Colonic mucosa (tissue), 4 donors: ENCODE results near the gene MAGI2. TPM values are rescaled to one million over a fixed set of nuclear protein-coding genes. Genes with fewer than 3 reads are reported as not detected.

Experiments
- DNase-seq: peaks from one replicate; pipeline ENCODE4 v3.0.0-alpha.2; 2020
- H3K27ac ChIP-seq: fragments of 200-600 bp; one replicate; pipeline ENCODE4 v1.8.0; 2021
- H3K27me3 ChIP-seq: fragments of 200-600 bp; one replicate; pipeline ENCODE4 v1.8.0; 2021
- H3K36me3 ChIP-seq: fragments of 200-600 bp; one replicate; pipeline ENCODE4 v1.8.0; 2021
- H3K4me1 ChIP-seq: fragments of 200-600 bp; one replicate; pipeline ENCODE4 v1.8.0; 2021; ENCODE audit warnings: mild to moderate bottlenecking
- H3K4me3 ChIP-seq: fragments of 200-600 bp; one replicate; pipeline ENCODE4 v1.8.0; 2021
- H3K9ac ChIP-seq, 2 donors: one replicate each; pipeline ENCODE4 v1.7.0; 2013; ENCODE audit warnings: control low read depth in 2 of 2, low read depth in 2 of 2, low read length in 2 of 2
- H3K9me3 ChIP-seq: fragments of 200-600 bp; one replicate; pipeline ENCODE4 v1.8.0; 2021
- intact Hi-C: fragments of 100-400 bp; cut with DNase I; formaldehyde crosslinking; loops from one replicate; pipeline ENCODE4 v1.14.1; 2022
- total RNA-seq, 2 donors: library from RNA; stranded (reverse); fragmentation: NEBNext Ultra II Directional in 1 of 2; extraction: Animal tissue kit (Norgen Biotek cat#: 25700) in 1 of 2; gene quantifications; one replicate each; pipeline ENCODE4 v1.2.1, GENCODE V29; 2021
- TF ChIP-seq, protein P1 (sequence below): fragments of 200-600 bp; IDR thresholded peaks from one replicate; pipeline ENCODE4 v1.8.0; 2022; ENCODE audit warnings: antibody characterized with exemption, mild to moderate bottlenecking
- donor health status: healthy.
- donor health status: DM: no; HTN: no; CAD: no.
- donor health status: DM: no; HTN: no; CAD: no.

Gene MAGI2
- total RNA-seq, 2 donors from 2014 or later, result 1.1 to 2.4 TPM

DNA sequence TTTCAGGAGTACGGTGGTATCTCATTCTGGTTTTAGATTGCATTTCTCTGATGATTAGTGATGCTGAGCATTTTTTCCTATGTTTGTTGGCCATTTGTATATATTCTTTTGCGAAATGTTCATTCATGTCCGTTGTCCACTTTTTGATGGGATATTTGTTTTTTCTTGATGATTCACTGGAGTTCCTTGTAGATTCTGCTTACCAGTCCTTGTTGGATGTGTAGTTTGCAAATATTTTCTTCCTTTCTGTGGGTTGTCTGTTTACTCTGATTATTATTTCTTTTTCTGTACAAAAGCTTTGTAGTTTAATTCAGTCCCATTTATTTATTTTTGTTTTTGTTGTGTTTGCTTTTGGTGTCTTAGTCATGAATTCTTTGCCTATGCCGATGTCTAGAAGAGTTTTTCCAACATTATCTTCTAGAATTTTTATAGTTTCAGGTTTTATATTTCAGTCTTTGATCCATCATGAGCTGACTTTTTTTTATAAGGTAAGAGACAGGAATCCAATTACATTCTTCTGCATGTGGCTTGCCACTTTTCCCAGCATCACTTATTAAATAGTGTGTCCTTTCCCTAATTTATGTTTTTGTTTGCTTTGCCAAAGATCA lies 320.5 kb downstream of the MAGI2 start:
- no peak for DNase-seq
- TF ChIP-seq, protein P1, sequence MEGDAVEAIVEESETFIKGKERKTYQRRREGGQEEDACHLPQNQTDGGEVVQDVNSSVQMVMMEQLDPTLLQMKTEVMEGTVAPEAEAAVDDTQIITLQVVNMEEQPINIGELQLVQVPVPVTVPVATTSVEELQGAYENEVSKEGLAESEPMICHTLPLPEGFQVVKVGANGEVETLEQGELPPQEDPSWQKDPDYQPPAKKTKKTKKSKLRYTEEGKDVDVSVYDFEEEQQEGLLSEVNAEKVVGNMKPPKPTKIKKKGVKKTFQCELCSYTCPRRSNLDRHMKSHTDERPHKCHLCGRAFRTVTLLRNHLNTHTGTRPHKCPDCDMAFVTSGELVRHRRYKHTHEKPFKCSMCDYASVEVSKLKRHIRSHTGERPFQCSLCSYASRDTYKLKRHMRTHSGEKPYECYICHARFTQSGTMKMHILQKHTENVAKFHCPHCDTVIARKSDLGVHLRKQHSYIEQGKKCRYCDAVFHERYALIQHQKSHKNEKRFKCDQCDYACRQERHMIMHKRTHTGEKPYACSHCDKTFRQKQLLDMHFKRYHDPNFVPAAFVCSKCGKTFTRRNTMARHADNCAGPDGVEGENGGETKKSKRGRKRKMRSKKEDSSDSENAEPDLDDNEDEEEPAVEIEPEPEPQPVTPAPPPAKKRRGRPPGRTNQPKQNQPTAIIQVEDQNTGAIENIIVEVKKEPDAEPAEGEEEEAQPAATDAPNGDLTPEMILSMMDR, result no peak
- intact Hi-C loops, result no loop called here
- Histone ChIP-seq H3K9me3 (no peaks in the 10 kb centered on the region), H3K4me3 (no peak overlapping the region), H3K36me3 (no peaks in the 10 kb centered on the region), H3K9ac (no peak overlapping the region), H3K27ac (no peak overlapping the region), H3K4me1 (no peaks in the 10 kb centered on the region), H3K27me3 (no peaks in the 10 kb centered on the region)

DNA sequence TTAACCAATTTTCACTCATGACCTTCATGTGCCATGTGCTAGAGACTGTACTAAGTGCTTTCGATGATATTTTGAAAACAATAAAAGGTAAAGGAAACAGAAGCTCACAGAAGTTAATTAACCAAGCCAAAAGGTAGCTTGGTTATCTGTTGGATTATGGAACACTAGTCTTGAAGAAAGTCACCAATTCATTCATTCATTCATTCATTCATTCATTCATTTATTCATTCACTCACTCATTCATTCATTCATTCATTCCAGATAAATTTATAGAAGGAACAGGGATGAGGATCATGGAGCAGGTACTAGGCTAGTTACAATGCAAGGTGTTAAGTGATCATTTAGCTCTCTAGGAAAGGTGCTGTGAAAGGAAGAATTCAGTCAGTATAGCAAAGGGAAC lies 322.8 kb downstream of the MAGI2 start:
- no peak for DNase-seq
- Histone ChIP-seq H3K27ac (no peak overlapping the region), H3K36me3 (no peaks in the 10 kb centered on the region), H3K4me3 (no peak overlapping the region), H3K9me3 (no peaks in the 10 kb centered on the region), H3K4me1 (no peaks in the 10 kb centered on the region), H3K9ac (no peak overlapping the region), H3K27me3 (no peaks in the 10 kb centered on the region)
- intact Hi-C loops, result no loop called here
- TF ChIP-seq, protein P1, result no peak

DNA sequence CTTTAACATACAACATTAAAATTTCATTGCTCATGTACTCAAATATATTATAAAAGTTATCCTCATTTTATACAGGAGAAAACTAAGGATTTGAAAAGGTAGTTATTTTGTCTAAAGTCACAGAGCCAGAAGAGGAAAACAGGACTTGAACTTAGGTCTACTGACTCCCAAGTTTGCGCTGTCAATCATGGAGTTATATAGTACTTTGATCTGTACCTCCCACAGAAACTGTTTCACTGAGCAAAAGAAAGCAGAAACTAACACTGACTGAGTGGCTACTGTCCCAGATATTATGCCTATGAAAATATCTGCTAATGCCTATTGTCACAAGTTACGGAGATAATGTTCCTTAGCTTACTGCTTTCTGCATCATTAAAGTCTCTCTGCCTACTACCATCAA lies 329.1 kb downstream of the MAGI2 start:
- Histone ChIP-seq H3K36me3 (no peaks in the 10 kb centered on the region), H3K4me1 (no peaks in the 10 kb centered on the region), H3K27me3 (no peaks in the 10 kb centered on the region), H3K27ac (no peak overlapping the region), H3K9me3 (no peaks in the 10 kb centered on the region), H3K9ac (no peak overlapping the region), H3K4me3 (no peak overlapping the region)
- intact Hi-C loops, result no loop called here
- TF ChIP-seq, protein P1, result no peak
- DNase-seq, result no peak

DNA sequence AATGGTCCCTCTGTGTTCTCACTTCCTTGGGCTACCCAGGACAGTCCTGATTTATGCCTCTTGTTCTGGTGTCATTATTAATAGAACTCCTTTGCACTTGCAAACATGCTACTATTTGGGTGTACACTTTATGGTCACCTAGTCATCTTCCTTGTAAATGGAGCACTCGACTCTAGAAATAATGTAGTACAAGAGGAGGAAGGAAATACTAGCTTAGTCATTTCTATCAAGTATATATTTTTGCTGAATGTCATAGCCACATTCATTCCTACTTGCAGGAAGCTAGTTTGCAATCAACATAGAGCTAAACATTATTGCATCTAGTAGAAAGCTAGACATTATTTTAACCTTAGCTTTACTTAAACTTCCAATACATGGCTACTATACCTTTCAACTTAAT lies 335.3 kb downstream of the MAGI2 start:
- H3K4me1 ChIP-seq, result no peaks in the 10 kb centered on the region
- H3K4me3 ChIP-seq, result no peak overlapping the region
- H3K36me3 ChIP-seq, result no peaks in the 10 kb centered on the region
- H3K27me3 ChIP-seq, result no peaks in the 10 kb centered on the region
- intact Hi-C loops, result no loop called here
- DNase-seq, result no peak
- no peaks in the 10 kb centered on the region for H3K9me3 ChIP-seq
- TF ChIP-seq, protein P1, result no peak
- no peak overlapping the region for H3K27ac ChIP-seq
- no peak overlapping the region for H3K9ac ChIP-seq

DNA sequence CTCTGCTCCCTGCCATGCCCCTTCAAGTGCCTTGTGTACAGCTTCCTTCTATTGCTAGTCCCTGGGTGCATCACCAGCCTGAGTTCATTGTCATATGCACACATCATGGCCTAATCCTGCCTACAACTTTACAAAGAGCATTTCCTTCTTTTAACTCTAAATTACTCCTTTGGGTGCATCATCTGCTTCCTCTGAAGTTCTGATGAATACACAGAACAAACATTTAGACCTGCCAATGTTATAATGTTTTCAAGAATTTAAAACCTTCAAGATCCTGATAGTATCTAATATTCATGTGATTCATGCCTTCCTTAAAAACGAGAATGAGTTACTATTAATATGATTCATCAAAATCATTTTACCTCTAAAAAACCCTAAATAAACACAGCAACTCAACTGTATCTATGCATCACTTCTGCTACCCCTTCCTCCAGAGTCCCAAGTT lies 357.1 kb downstream of the MAGI2 start:
- H3K27me3 ChIP-seq, result no peaks in the 10 kb centered on the region
- H3K9ac ChIP-seq, result no peak overlapping the region
- H3K9me3 ChIP-seq, result no peaks in the 10 kb centered on the region
- H3K4me1 ChIP-seq, result no peaks in the 10 kb centered on the region
- DNase-seq, result no peak
- no peak overlapping the region for H3K4me3 ChIP-seq
- no peak overlapping the region for H3K27ac ChIP-seq
- intact Hi-C loops, result no loop called here
- H3K36me3 ChIP-seq, result no peaks in the 10 kb centered on the region
- TF ChIP-seq, protein P1, result no peak
